ENCODE results near the gene PLOD3.
A peak's percentile ranks its signal among the peaks of the same experiment; 100 is the strongest.

DNA sequence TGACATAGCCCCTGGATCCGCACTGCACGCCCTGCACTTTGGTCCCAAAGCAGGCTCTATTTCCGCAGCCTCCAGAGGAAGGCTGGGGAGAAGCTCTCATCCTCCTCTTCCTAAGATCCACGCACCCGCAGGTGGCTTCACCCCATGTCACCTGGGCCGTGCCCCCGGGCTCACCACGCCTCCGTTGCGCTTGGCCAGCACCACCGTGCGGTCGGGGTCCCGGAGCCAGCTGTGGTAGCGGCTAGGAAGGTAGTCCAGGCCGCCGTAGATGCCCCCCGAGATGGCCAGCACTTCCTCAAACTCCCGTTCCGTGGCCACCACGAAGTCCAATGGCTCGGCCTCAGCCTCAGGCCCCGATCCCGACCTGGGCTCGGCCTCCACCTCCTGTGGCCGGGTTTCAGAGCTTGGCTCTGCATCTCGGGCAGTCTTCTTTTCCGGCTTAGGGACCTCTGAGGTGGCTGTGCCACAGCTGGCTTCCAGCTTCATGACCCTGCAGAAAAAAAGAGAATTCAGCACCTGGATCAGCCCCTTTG lies 43.0 kb downstream of the PLOD3 start:
- TF ChIP-seq, protein P1, sequence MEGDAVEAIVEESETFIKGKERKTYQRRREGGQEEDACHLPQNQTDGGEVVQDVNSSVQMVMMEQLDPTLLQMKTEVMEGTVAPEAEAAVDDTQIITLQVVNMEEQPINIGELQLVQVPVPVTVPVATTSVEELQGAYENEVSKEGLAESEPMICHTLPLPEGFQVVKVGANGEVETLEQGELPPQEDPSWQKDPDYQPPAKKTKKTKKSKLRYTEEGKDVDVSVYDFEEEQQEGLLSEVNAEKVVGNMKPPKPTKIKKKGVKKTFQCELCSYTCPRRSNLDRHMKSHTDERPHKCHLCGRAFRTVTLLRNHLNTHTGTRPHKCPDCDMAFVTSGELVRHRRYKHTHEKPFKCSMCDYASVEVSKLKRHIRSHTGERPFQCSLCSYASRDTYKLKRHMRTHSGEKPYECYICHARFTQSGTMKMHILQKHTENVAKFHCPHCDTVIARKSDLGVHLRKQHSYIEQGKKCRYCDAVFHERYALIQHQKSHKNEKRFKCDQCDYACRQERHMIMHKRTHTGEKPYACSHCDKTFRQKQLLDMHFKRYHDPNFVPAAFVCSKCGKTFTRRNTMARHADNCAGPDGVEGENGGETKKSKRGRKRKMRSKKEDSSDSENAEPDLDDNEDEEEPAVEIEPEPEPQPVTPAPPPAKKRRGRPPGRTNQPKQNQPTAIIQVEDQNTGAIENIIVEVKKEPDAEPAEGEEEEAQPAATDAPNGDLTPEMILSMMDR (optimal IDR thresholded peaks at IDR 0.05 in 1 of 3, IDR thresholded peaks at IDR 0.05 in 1 of 3, conservative IDR thresholded peaks at IDR 0.05 in 1 of 3; ENCODE audit: extremely low read depth in 1 of 3, insufficient read depth in 2 of 3, low read length in 3 of 3) = no peak
- TF ChIP-seq EZH2 (IDR thresholded peaks at IDR 0.05; ENCODE audit: low read length) = peak; percentile 58

Data from keratinocyte (primary cell).